ENCODE results near the gene HCN2. TPM values are rescaled to one million over a fixed set of nuclear protein-coding genes. Genes with fewer than 3 reads are reported as not detected.

HCN2 gene
- total and polyA plus RNA-seq, 9 of the 15 experiments (the other 6 are each of a cell fraction or from before 2014, with no cell fraction given) = 0.29 to 4.2 (median 0.82) TPM; not detected in 2

DNA sequence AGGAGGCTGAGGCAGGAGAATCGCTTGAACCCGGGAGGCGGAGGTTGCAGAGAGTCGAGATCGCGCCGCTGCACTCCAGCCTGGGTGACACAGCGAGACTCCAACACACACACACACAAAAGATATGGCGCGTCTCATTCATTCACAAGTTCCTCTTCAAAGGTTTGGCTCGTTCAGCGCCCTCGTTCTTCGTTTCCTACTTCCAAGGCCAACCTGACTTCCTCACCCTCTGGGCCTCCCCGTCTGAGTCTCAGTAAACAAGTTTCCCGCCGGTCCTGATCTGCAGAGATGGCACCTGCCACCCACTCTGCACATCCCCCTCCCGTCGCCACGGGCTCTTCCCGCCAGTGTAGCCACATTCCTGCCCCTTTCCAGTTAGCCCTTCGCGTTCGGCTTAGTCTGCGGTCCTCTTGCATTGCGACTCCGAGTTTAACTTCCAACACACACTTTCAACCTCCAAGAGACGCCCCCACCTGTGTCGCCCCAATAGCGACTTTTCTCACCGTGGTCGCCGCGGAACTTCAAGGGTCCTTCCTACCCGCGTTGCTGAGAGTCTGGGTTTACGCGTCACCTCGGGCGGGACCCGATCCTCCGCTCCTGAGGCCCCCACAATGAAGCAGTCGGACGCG, 18.6 kb upstream of the HCN2 start (continued):
- TF ChIP-seq, protein P1, sequence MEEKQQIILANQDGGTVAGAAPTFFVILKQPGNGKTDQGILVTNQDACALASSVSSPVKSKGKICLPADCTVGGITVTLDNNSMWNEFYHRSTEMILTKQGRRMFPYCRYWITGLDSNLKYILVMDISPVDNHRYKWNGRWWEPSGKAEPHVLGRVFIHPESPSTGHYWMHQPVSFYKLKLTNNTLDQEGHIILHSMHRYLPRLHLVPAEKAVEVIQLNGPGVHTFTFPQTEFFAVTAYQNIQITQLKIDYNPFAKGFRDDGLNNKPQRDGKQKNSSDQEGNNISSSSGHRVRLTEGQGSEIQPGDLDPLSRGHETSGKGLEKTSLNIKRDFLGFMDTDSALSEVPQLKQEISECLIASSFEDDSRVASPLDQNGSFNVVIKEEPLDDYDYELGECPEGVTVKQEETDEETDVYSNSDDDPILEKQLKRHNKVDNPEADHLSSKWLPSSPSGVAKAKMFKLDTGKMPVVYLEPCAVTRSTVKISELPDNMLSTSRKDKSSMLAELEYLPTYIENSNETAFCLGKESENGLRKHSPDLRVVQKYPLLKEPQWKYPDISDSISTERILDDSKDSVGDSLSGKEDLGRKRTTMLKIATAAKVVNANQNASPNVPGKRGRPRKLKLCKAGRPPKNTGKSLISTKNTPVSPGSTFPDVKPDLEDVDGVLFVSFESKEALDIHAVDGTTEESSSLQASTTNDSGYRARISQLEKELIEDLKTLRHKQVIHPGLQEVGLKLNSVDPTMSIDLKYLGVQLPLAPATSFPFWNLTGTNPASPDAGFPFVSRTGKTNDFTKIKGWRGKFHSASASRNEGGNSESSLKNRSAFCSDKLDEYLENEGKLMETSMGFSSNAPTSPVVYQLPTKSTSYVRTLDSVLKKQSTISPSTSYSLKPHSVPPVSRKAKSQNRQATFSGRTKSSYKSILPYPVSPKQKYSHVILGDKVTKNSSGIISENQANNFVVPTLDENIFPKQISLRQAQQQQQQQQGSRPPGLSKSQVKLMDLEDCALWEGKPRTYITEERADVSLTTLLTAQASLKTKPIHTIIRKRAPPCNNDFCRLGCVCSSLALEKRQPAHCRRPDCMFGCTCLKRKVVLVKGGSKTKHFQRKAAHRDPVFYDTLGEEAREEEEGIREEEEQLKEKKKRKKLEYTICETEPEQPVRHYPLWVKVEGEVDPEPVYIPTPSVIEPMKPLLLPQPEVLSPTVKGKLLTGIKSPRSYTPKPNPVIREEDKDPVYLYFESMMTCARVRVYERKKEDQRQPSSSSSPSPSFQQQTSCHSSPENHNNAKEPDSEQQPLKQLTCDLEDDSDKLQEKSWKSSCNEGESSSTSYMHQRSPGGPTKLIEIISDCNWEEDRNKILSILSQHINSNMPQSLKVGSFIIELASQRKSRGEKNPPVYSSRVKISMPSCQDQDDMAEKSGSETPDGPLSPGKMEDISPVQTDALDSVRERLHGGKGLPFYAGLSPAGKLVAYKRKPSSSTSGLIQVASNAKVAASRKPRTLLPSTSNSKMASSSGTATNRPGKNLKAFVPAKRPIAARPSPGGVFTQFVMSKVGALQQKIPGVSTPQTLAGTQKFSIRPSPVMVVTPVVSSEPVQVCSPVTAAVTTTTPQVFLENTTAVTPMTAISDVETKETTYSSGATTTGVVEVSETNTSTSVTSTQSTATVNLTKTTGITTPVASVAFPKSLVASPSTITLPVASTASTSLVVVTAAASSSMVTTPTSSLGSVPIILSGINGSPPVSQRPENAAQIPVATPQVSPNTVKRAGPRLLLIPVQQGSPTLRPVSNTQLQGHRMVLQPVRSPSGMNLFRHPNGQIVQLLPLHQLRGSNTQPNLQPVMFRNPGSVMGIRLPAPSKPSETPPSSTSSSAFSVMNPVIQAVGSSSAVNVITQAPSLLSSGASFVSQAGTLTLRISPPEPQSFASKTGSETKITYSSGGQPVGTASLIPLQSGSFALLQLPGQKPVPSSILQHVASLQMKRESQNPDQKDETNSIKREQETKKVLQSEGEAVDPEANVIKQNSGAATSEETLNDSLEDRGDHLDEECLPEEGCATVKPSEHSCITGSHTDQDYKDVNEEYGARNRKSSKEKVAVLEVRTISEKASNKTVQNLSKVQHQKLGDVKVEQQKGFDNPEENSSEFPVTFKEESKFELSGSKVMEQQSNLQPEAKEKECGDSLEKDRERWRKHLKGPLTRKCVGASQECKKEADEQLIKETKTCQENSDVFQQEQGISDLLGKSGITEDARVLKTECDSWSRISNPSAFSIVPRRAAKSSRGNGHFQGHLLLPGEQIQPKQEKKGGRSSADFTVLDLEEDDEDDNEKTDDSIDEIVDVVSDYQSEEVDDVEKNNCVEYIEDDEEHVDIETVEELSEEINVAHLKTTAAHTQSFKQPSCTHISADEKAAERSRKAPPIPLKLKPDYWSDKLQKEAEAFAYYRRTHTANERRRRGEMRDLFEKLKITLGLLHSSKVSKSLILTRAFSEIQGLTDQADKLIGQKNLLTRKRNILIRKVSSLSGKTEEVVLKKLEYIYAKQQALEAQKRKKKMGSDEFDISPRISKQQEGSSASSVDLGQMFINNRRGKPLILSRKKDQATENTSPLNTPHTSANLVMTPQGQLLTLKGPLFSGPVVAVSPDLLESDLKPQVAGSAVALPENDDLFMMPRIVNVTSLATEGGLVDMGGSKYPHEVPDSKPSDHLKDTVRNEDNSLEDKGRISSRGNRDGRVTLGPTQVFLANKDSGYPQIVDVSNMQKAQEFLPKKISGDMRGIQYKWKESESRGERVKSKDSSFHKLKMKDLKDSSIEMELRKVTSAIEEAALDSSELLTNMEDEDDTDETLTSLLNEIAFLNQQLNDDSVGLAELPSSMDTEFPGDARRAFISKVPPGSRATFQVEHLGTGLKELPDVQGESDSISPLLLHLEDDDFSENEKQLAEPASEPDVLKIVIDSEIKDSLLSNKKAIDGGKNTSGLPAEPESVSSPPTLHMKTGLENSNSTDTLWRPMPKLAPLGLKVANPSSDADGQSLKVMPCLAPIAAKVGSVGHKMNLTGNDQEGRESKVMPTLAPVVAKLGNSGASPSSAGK (IDR thresholded peaks at IDR 0.05) = peak; percentile 76
- TF ChIP-seq ZNF24 (IDR thresholded peaks at IDR 0.05) = peak; percentile 58
- TF ChIP-seq KAT7 (CRISPR knock-in tag; IDR thresholded peaks at IDR 0.05; ENCODE audit: borderline replicate concordance) = peak; percentile 82; the same call in 1 of the 2 replicates
- peak; percentile 39; the same call in 1 of the 2 replicates for TF ChIP-seq CTBP1 (IDR thresholded peaks at IDR 0.05; ENCODE audit: borderline replicate concordance)
- TF ChIP-seq SAFB2 (IDR thresholded peaks at IDR 0.05; ENCODE audit: borderline replicate concordance, low read depth, low read length, severe bottlenecking) = no peak
- TF ChIP-seq E2F3 (CRISPR knock-in tag; IDR thresholded peaks at IDR 0.05) = peak; percentile 54; the same call in 1 of the 2 replicates
- no peak for TF ChIP-seq MYC (IDR thresholded peaks at IDR 0.05; ENCODE audit: low read depth, low read length)
- peak; percentile 67; the same call in 1 of the 2 replicates for TF ChIP-seq MYC (CRISPR knock-in tag; IDR thresholded peaks at IDR 0.05; ENCODE audit: borderline replicate concordance, low read depth)
- no peak for TF ChIP-seq CSDE1 (IDR thresholded peaks at IDR 0.05)
- no peak for TF ChIP-seq ILF3 (IDR thresholded peaks at IDR 0.05; ENCODE audit: borderline replicate concordance)
- peak; percentile 54 for TF ChIP-seq DMBX1 (CRISPR knock-in tag; IDR thresholded peaks at IDR 0.05; ENCODE audit: borderline replicate concordance)
- TF ChIP-seq TCF3 (CRISPR knock-in tag; IDR thresholded peaks at IDR 0.05) = no peak
- peak; percentile 76 for TF ChIP-seq POLR2G (IDR thresholded peaks at IDR 0.05; ENCODE audit: low read depth, low read length)
- TF ChIP-seq, protein P2, sequence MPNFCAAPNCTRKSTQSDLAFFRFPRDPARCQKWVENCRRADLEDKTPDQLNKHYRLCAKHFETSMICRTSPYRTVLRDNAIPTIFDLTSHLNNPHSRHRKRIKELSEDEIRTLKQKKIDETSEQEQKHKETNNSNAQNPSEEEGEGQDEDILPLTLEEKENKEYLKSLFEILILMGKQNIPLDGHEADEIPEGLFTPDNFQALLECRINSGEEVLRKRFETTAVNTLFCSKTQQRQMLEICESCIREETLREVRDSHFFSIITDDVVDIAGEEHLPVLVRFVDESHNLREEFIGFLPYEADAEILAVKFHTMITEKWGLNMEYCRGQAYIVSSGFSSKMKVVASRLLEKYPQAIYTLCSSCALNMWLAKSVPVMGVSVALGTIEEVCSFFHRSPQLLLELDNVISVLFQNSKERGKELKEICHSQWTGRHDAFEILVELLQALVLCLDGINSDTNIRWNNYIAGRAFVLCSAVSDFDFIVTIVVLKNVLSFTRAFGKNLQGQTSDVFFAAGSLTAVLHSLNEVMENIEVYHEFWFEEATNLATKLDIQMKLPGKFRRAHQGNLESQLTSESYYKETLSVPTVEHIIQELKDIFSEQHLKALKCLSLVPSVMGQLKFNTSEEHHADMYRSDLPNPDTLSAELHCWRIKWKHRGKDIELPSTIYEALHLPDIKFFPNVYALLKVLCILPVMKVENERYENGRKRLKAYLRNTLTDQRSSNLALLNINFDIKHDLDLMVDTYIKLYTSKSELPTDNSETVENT (CRISPR knock-in tag; IDR thresholded peaks at IDR 0.05) = no peak
- no peak for TF ChIP-seq ZNF12 (CRISPR knock-in tag; IDR thresholded peaks at IDR 0.05)
